Immature natural killer cell (primary cell): Measurements from ENCODE around the gene NIPAL1. TPM values are rescaled to one million over a fixed set of nuclear protein-coding genes. Genes with fewer than 3 reads are reported as not detected.

Experiments
- DNase-seq, 3 donors: peaks; one replicate each; pipeline ENCODE4 v3.0.0; 2022; ENCODE audit warnings: mixed read lengths in 1 of 3
- H3K27ac Mint-ChIP-seq, 6 donors: one replicate each; pipeline ENCODE4 v1.8.0; 2020; ENCODE audit warnings: mixed read lengths in 6 of 6, mild to moderate bottlenecking in 5 of 6, inconsistent platforms in 4 of 6, moderate library complexity in 3 of 6
- H3K27me3 Mint-ChIP-seq, 3 donors: one replicate each; pipeline ENCODE4 v1.8.0; 2020 to 2021; ENCODE audit warnings: low read depth in 3 of 3, mild to moderate bottlenecking in 3 of 3, mixed read lengths in 3 of 3, moderate library complexity in 3 of 3, inconsistent platforms in 1 of 3
- H3K36me3 Mint-ChIP-seq, 3 donors: one replicate each; pipeline ENCODE4 v1.8.0; 2020; ENCODE audit warnings: mixed read lengths in 3 of 3, inconsistent platforms in 2 of 3, mild to moderate bottlenecking in 2 of 3
- H3K4me1 Mint-ChIP-seq, 2 donors: one replicate each; pipeline ENCODE4 v1.8.0; 2020; ENCODE audit warnings: inconsistent platforms in 2 of 2, mild to moderate bottlenecking in 2 of 2, mixed read lengths in 2 of 2, moderate library complexity in 1 of 2
- H3K4me3 Mint-ChIP-seq, 5 donors: one replicate each; pipeline ENCODE4 v1.8.0; 2020; ENCODE audit warnings: mild to moderate bottlenecking in 5 of 5, mixed read lengths in 5 of 5, inconsistent platforms in 3 of 5, moderate library complexity in 3 of 5
- H3K9me3 Mint-ChIP-seq, 6 donors: one replicate each; pipeline ENCODE4 v1.8.0; 2020; ENCODE audit warnings: mild to moderate bottlenecking in 6 of 6, mixed read lengths in 6 of 6, inconsistent platforms in 4 of 6, moderate library complexity in 3 of 6
- polyA plus RNA-seq, 3 donors: library from polyadenylated mRNA; unstranded; fragments of 300-500 nt; fragmentation: Illumina TruSeq; gene quantifications; one replicate each; pipeline ENCODE4 v1.2.3, GENCODE V29; 2021

Gene NIPAL1
- polyA plus RNA-seq, 3 donors from 2014 or later: not detected

DNA sequence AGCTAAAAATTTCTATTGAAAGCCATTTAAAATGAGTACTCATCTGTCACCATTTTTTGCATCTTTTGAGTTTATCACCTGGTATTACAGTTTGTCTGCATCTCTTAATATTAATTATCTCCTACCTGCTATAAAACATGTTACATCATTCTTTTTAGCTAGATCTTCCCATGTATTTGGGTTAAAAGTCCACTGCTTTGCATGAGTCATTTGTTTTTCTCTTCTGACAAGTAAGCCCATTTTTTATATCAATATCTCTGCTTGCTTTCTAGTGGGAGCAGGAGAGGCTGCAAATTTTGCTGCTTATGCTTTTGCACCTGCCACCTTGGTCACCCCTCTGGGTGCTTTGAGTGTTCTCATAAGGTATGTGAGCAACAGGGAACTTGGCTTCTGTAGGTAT is 16.1 kb downstream of the NIPAL1 start:
- Mint-ChIP-seq H3K4me1 (peaks cover 3 to 6% of the 10 kb centered on the region in 2 donors), H3K36me3 (peaks cover 0 to 4% (median 0%) of the 10 kb centered on the region in 3 donors), H3K4me3 (no peak overlapping the region), H3K27ac (no peak overlapping the region), H3K27me3 (peaks cover 0 to 3% (median 2%) of the 10 kb centered on the region in 3 donors), H3K9me3 (no peaks in the 10 kb centered on the region)
- DNase-seq: no peak

DNA sequence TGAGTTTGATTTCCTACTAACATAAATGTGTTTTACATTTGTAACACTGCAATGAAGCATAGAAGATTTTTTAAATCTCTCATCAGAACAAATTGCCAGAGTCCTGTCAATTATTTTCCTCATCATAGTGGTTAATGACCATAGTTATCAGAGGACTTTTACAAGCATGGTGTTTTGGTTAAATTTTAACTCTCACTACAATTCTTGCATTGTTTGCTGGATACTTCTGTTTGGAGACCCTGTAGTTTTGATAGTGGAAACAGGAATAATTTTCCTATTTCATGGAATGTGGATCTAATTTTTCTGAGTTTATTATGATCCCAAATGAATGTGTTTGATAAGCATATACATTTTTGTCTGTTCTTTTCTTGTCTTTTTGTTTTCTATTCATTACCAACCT is 16.8 kb downstream of the NIPAL1 start:
- Mint-ChIP-seq H3K9me3 (no peaks in the 10 kb centered on the region), H3K27me3 (peaks cover 0 to 2% (median 2%) of the 10 kb centered on the region in 3 donors), H3K36me3 (peaks cover 0 to 4% (median 0%) of the 10 kb centered on the region in 3 donors), H3K4me1 (peaks cover 3 to 6% of the 10 kb centered on the region in 2 donors), H3K27ac (no peak overlapping the region), H3K4me3 (no peak overlapping the region)
- DNase-seq: no peak

DNA sequence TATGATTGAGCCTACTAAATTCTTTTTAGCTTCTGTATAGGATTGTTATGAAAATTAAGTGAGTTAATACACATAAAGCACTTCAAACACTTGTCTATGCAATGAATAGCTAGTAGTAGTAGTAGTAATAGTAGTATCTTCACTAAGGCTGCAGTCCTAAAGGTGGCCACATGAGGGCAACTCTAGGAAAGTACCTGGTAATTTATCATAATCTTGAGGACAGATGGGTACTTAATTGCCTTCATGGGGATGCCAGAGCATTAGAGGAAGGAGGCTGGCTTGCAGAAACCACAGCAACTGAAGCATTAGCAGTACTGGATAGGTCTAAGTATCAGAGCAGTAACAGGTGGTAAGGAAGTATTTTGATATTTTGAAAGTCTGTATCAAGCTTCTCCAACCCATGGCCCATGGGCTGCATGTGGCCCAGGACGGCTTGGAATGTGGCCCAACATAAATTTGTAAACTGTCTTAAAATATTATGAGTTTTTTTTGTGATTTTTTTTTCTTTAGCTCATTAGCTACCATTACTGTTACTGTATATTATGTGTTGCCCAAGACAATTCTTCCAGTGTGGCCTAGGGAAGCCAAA is 17.3 kb downstream of the NIPAL1 start:
- H3K4me1 Mint-ChIP-seq: peaks cover 3 to 6% of the 10 kb centered on the region in 2 donors
- H3K36me3 Mint-ChIP-seq: peaks cover 0 to 4% (median 0%) of the 10 kb centered on the region in 3 donors
- peaks cover 2 to 4% (median 2%) of the 10 kb centered on the region in 3 donors for H3K27me3 Mint-ChIP-seq
- H3K27ac Mint-ChIP-seq: peak overlapping the region in 1 of 6 donors; percentile 80
- DNase-seq: peak; percentile 51 to 62 (median 51)
- no peak overlapping the region for H3K4me3 Mint-ChIP-seq
- no peaks in the 10 kb centered on the region for H3K9me3 Mint-ChIP-seq

DNA sequence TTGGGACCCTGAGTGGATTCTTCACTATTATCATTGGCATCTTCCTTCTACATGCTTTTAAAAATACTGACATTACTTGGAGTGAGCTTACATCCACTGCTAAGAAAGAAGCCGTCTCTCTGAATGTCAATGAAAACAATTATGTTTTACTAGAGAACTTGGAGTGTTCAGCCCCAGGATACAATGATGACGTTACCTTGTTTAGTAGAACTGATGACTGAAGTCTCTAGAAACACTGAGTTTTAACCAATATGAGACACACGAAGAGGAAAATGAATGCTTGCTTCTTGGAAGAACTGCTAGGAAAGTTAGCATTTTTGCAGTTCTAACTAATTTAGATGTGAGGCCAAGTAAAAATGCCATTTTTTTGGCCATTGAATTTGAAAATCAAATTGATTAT is 19.4 kb downstream of the NIPAL1 start:
- DNase-seq: no peak
- Mint-ChIP-seq H3K4me1 (peaks cover 3 to 6% of the 10 kb centered on the region in 2 donors), H3K27ac (no peak overlapping the region), H3K36me3 (peaks cover 0 to 4% (median 0%) of the 10 kb centered on the region in 3 donors), H3K9me3 (no peaks in the 10 kb centered on the region), H3K27me3 (peaks cover 2 to 5% (median 4%) of the 10 kb centered on the region in 3 donors), H3K4me3 (no peak overlapping the region)

DNA sequence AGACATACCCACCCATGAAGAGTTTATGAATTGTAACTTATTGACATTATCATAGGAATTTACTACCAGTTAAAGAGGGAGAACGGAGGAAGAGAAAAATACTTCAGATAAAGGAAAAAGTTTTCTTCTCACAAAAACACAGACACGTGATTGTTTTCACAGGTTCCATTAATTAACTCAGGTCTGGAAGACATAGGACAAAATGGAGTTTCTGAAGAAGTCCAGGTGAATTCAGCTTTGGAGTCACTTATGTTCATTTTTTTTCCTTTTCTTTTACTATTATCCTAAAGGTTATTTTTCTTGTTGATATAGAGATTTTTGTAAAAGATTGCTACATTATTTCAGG is 20.5 kb downstream of the NIPAL1 start:
- peaks cover 3 to 6% of the 10 kb centered on the region in 2 donors for H3K4me1 Mint-ChIP-seq
- H3K36me3 Mint-ChIP-seq: peaks cover 0 to 4% (median 0%) of the 10 kb centered on the region in 3 donors
- no peaks in the 10 kb centered on the region for H3K9me3 Mint-ChIP-seq

DNA sequence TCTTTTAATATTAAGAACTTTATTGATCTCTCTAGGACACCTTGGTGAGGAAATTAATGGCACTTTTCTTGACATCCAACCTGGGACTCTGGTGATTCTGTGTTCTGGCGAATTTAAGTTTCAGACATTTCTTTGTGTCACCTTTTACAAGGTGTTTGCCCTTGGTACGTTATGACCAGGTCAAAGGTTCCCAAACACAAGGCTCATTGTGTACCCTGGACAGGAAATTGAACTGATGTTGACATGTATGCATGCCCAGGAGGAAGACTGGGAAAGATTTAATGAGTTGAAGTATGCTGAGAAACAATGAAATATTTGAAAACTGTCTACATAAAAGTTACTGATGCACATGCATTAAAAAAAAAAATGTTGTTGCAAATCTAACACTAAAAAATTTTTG is 22.1 kb downstream of the NIPAL1 start:
- H3K36me3 Mint-ChIP-seq: peaks cover 0 to 4% (median 0%) of the 10 kb centered on the region in 3 donors
- DNase-seq: no peak
- peaks cover 13 to 17% of the 10 kb centered on the region in 2 donors for H3K4me1 Mint-ChIP-seq
- H3K27ac Mint-ChIP-seq: no peak overlapping the region
- H3K27me3 Mint-ChIP-seq: peaks cover 6 to 15% (median 14%) of the 10 kb centered on the region in 3 donors
- H3K9me3 Mint-ChIP-seq: no peaks in the 10 kb centered on the region
- no peak overlapping the region for H3K4me3 Mint-ChIP-seq

More for the DNA sequence above, 20.5 kb downstream of the NIPAL1 start:
- no peak for DNase-seq
- H3K4me3 Mint-ChIP-seq: no peak overlapping the region
- peaks cover 5 to 9% (median 9%) of the 10 kb centered on the region in 3 donors for H3K27me3 Mint-ChIP-seq
- H3K27ac Mint-ChIP-seq: no peak overlapping the region

DNA sequence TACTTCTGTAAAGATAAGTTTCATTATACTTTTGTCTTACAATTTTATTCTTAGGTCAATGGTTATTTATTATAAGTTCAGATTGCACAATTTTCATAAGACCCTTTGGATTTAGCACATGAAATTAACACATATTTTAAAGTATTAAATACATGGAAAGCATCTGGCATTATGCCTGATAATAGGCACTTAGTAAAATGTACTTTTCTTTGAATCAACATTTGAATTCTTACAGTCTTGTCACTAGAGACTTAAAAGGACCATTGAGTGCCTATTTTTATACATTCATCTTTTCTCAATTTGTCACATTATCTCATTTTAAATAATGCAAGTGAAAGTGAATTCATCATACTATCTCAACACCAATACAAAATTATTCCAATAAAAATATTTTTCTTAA is 23.0 kb downstream of the NIPAL1 start:
- no peak overlapping the region for H3K27ac Mint-ChIP-seq
- H3K9me3 Mint-ChIP-seq: no peaks in the 10 kb centered on the region
- peaks cover 6 to 18% (median 12%) of the 10 kb centered on the region in 3 donors for H3K27me3 Mint-ChIP-seq
- no peak overlapping the region for H3K4me3 Mint-ChIP-seq
- H3K4me1 Mint-ChIP-seq: peaks cover 19 to 21% of the 10 kb centered on the region in 2 donors
- DNase-seq: no peak
- peaks cover 0 to 4% (median 0%) of the 10 kb centered on the region in 3 donors for H3K36me3 Mint-ChIP-seq

DNA sequence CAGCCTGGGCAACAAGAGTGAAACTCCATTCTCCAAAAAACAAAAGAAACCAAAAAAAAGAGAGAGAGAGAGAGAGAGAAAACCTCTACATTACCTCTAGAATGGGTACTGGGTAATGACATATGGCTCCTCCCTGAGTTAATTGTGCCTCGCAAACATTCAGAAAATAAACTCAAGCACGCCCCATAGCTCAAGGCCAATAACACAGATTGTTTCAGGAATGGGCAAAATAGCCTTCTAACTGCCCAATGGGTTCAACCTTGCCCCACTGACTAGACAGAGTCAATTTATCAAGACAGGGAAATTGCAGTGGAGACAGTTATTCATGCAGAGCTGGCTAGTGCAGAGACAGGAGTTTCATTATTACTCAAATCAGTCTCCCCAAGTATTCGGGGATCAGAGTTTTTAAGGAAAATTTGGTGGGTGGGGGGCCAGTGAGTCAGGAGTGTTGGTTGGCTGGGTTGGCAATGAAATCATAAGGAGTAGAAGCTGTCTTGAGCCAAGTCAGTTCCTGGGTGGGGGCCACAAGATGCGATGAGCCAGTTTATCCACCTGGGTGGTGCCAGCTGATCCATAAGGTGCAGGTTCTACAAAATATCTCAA is 25.1 kb downstream of the NIPAL1 start:
- Mint-ChIP-seq H3K36me3 (peaks cover 0 to 4% (median 0%) of the 10 kb centered on the region in 3 donors), H3K4me3 (no peak overlapping the region), H3K27ac (no peak overlapping the region), H3K9me3 (no peaks in the 10 kb centered on the region), H3K27me3 (peaks cover 6 to 26% (median 12%) of the 10 kb centered on the region in 3 donors), H3K4me1 (peaks cover 39 to 42% of the 10 kb centered on the region in 2 donors)
- DNase-seq: no peak

DNA sequence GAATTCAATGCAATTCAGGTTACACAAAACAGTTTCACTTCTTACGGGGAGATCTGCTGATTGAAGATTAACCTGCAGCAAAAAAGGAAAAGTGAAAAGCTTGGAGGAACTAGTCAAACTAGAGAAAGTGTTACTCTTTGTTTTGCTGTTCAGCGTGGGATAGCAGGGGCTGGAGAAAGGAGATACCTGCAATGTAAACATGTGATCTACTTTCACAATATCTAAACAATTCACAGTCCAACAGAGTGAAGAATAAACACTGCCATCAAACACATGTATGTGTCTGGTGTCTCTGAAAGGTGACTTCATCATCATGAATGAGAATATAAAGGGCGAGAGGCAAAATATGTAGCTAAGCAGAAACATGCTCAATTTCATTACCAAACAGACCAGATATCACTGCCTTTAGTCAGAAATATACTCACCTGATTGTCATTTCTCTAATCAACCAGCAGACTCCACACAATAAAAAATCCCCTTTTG is 26.4 kb downstream of the NIPAL1 start:
- Mint-ChIP-seq H3K27me3 (peaks cover 12 to 30% (median 18%) of the 10 kb centered on the region in 3 donors), H3K9me3 (no peaks in the 10 kb centered on the region), H3K36me3 (no peaks in the 10 kb centered on the region), H3K4me1 (peaks cover 53 to 56% of the 10 kb centered on the region in 2 donors), H3K27ac (no peak overlapping the region), H3K4me3 (no peak overlapping the region)
- DNase-seq: no peak

DNA sequence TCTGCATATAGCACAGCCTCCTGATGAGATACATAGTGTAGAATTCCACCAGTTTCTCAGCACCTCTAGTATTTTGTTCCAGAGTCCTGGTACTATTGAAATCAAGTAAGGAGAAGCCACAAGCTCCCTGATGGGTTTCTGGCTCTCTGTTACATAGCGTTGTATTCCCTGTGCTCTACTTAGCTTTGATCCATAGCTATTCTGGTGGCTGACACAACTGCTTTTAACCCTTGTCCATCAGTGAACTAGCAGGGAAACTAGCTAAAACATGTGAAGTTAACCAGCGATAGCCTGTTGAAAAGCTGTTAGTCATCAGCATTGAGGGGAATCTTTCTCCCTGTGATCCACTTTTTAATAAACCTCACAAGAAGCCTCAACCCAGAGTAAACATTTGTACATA is 26.9 kb downstream of the NIPAL1 start:
- Mint-ChIP-seq H3K27ac (no peak overlapping the region), H3K4me1 (peaks cover 58 to 61% of the 10 kb centered on the region in 2 donors), H3K4me3 (no peak overlapping the region), H3K36me3 (no peaks in the 10 kb centered on the region), H3K27me3 (peaks cover 15 to 34% (median 21%) of the 10 kb centered on the region in 3 donors), H3K9me3 (no peaks in the 10 kb centered on the region)
- no peak for DNase-seq

DNA sequence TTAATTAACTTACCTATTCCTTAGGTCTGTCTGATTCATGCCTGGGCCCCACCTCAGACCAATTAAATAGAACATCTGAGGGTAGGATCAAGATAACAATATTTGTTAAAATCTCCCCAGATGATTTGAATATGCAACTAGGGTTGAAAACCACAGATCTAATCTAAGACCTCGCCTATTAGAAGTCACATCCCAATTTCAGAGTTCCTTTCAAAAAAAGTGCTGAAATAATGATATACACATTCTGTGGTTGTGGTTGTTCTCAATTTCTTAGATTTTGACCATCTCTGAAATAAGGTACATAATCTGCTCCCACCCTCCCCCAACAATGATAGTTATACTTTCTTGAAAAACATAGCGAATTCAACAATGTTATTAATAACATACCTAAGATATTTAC is 27.7 kb downstream of the NIPAL1 start:
- no peaks in the 10 kb centered on the region for H3K9me3 Mint-ChIP-seq
- H3K27me3 Mint-ChIP-seq: peaks cover 11 to 34% (median 25%) of the 10 kb centered on the region in 3 donors
- no peak for DNase-seq
- no peak overlapping the region for H3K27ac Mint-ChIP-seq
- peaks cover 63 to 64% of the 10 kb centered on the region in 2 donors for H3K4me1 Mint-ChIP-seq
- H3K36me3 Mint-ChIP-seq: peaks cover 0 to 1% (median 0%) of the 10 kb centered on the region in 3 donors
- H3K4me3 Mint-ChIP-seq: peak overlapping the region in 4 of 5 donors; percentile 0 to 48 (median 24)

DNA sequence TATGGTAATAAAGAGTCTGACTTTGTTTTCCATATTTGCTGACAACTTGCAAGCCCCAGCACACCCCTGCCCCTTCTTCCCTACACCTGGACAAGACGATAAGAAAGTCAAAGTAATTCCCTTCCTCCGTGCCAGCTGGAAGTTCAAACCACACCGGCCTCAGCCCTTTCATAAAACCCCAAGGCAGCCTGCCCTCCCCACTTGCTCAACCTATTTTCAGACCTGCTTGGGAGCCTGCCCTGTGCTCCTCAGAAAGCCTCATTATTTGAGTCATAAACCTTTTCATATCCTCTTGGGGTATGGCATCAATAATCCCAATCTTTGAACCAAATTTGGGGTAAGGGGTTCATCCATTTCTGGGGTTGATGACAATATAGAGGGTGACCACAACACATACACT is 29.5 kb downstream of the NIPAL1 start:
- peaks cover 0 to 7% (median 3%) of the 10 kb centered on the region in 3 donors for H3K36me3 Mint-ChIP-seq
- no peaks in the 10 kb centered on the region for H3K9me3 Mint-ChIP-seq
- DNase-seq: no peak
- peaks cover 63 to 64% of the 10 kb centered on the region in 2 donors for H3K4me1 Mint-ChIP-seq
- H3K27me3 Mint-ChIP-seq: peaks cover 23 to 42% (median 27%) of the 10 kb centered on the region in 3 donors
- H3K27ac Mint-ChIP-seq: no peak overlapping the region
- peak overlapping the region; percentile 9 to 71 (median 34) for H3K4me3 Mint-ChIP-seq

DNA sequence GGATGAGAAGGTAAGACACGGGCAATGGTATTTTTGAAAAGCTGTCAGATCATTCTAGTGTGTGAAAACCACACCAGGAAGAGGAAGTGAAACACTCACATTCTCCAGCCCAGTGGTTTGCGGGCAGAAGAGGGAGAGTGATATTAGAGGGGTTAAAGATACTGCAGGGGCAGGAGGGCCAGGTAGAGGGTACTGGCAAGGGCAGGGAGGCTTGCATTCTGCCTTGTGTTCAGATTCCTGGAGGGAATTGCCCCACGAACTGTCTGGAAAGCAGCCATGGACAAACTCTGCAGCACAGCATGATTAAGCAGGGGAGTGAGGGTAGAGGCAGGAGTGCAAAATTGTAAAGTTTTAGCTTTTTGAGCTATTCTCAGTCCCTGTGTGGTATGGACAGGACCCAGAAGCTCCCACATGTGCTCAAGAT is 30.9 kb downstream of the NIPAL1 start:
- Mint-ChIP-seq H3K27me3 (peaks cover 18 to 39% (median 31%) of the 10 kb centered on the region in 3 donors), H3K9me3 (no peaks in the 10 kb centered on the region), H3K27ac (peak overlapping the region in 4 of 6 donors; percentile 1 to 79 (median 4)), H3K4me3 (peak overlapping the region; percentile 69 to 83 (median 77)), H3K36me3 (peaks cover 0 to 7% (median 3%) of the 10 kb centered on the region in 3 donors), H3K4me1 (peaks cover 63 to 64% of the 10 kb centered on the region in 2 donors)
- peak; percentile 76 to 83 (median 81) for DNase-seq

DNA sequence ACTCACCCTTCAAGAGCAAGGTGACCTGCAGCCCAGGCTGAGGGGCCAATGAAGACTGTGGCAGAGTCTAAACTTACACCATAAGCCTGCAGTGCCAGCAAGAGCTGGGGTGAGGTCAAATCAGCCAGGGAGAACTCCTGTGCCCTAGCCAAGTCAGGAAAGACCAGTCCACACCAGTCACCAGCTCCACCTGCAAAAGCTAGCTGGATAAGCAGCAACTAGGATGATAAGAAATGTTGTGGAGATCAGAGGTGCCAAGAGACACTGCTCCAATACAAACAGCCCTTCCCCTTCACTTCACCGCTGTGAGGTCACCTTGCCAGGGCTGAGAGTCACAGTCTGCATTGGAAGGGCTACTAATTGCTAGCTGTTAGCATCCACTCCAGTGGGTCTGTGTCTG is 31.3 kb downstream of the NIPAL1 start:
- H3K27ac Mint-ChIP-seq: peak overlapping the region in 1 of 6 donors; percentile 24
- H3K27me3 Mint-ChIP-seq: peaks cover 18 to 36% (median 30%) of the 10 kb centered on the region in 3 donors
- peak in 1 of 3 donors; percentile 6 for DNase-seq
- H3K36me3 Mint-ChIP-seq: peaks cover 0 to 7% (median 3%) of the 10 kb centered on the region in 3 donors
- peak overlapping the region; percentile 7 to 83 (median 71) for H3K4me3 Mint-ChIP-seq
- H3K4me1 Mint-ChIP-seq: peaks cover 60% of the 10 kb centered on the region in 2 donors
- H3K9me3 Mint-ChIP-seq: no peaks in the 10 kb centered on the region
